DMS 273 treated with DMSO at 0.1 percent for 48 hours (cell line): ENCODE data around the gene MT1F.

Experiments used
- DNase-seq: peaks from one replicate; lab custom pipeline; 2025; lab: John Stamatoyannopoulos, UW

Gene MT1F

DNA sequence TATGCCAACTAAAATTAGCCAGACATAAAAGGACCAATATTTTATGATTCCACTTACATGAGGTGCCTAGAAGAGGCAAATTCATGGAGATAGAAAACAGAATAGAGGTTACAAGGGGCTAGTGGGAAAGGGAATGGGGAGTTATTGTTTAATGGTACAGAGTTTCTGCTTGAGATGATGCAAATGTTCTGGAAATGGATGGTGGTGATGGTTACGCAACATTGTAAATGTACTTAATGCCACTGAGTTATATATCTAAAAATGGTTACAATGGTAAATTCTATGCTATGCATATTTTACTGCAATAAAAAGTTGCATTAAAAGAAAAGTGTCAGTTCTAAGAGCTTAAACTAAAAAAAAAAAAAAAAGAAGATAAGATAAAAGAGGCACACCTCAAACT, 42.4 kb downstream of the MT1F start:
- no peak for DNase-seq

DNA sequence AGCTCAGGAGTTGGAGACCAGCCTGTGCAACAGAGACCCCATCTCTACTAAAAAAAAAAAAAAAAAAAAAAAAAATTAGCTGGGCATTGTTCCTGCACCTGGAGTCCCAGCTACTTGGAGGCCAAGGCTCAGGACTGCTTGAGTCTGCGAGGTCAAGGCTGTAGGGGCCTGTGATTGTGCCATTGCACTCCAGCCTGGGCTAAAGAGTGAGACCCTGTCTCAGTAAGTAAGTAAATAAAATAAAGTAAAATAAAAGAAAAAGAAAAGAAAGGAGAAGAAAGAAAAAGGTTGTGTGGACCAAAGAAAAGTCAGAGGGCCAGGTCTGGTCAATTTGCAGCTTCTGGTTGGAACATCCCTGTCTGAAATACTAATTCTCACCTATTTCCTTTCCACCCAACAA, 42.9 kb downstream of the MT1F start:
- no peak for DNase-seq

GRCh38 chr16:56701534-56701933, 43.8 kb downstream of the MT1F start:
- DNase-seq, result no peak

DNA sequence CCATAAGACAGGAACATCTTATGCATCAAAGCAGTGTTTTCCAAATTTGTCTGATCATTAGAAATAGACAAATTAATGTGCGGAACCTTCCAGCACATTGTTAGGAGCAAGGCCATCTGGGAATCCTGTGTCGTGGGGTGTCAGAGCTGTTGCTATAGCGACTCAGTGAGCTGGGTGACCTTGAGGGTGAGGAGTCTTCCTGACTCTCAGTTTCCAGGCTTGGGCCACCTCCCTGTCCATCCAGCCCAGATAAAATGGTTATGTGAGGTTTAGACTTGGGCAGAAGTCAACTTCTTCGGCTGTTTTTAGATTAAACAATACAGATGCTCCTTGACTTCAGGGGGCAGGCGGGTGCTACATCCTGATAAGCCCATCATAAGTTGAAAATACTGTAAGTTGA, 45.1 kb downstream of the MT1F start:
- DNase-seq, result no peak
